Measurements from ENCODE around the gene PRR35.

Gene PRR35

DNA sequence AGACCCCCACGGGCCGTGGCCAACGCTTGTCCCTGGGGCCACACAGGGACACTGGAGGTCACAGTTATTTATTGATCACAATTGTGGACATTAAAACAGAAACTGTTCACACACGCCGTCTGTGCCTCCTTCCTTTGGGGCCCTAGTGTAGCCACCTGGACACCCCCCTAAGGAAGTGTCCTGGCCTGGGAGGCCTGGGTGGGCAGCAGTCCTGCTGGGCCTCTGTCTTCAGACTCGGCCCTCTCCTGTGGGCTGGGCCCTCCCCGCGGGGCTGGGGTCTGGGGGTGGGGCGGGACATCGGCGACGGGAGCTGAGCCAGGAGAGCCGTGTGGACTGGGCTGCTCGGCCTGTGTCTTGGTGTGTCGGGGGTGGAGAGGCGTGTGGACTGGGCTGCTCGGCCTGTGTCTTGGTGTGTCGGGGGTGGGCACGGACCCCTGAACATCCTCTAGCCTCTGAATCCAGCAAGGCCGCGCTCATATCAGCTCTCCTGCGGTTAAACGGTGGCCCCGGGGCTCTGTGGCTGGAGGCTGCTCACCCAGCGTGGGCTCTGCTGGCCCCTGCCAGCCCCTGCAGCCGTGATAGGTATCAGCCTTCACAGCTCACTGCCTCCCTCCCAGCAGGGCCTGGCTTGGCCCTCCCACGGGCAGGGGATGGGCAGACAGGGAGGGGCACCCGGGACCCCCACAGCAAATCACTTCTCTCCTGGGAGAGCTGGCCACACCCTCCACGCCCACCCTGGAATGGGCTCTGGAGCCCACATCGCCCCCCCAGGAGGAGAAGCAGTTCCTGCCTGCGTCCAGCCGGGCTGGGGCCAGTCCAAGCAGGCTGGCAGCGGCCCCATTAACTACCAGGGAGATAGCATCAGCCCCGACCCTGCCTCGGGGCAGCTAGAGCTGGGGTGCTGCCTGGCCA is 5.5 kb downstream of the PRR35 start:
- no peak for DNase-seq

DNA sequence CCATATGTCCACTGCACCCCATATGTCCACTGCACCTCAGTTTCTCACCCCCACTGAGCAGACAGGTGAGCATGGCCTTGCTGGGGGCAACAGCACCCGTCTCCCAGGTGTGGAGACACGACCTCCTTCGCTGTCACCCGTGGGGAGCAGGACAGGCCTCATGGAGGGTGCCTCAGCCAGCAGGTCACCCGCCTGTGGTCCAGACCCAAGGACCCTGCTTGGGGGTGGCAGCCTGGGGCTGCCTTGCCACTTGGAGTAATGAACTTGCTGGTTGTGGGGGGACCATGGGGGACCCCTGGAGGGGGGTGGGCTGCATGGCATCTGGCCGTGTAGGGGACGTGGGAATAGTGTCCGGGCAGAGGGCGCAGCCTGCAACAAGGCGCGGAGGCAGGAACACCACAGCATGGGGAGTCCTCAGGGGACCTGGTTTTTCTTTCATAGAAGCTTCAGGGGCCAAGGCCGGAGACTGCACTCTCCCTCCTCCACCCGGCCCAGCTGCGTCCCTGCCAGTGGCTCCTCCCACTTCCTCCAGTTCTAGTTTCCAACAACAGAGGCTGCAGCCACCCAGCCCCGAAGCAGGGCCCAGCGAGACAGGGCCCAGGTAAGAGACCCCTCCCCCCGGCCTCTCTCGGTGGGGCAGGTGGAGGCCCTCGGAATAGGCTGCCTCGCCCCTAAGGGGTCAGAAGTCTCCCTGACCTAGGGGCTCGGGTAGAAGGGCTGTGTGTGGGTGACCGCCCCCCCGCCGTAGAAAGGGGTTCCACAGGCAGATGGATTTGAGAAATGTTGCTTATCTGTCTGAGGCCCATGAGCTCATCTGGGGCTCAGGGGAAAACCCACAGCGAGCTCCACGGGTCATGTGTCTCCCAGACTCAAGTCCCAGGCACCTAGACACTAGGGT is 6.5 kb downstream of the PRR35 start, which contains the start of gene NHLRC4:
Gene NHLRC4 (plus strand): TSS at position 531 of the 898 bp plus-strand sequence. CDS start 1,043 bp downstream, outside the sequence.
- no peak for DNase-seq

- no peak for DNase-seq
Measured at GRCh38 chr16:567373-568256, 7.4 kb downstream of the PRR35 start.

DNA sequence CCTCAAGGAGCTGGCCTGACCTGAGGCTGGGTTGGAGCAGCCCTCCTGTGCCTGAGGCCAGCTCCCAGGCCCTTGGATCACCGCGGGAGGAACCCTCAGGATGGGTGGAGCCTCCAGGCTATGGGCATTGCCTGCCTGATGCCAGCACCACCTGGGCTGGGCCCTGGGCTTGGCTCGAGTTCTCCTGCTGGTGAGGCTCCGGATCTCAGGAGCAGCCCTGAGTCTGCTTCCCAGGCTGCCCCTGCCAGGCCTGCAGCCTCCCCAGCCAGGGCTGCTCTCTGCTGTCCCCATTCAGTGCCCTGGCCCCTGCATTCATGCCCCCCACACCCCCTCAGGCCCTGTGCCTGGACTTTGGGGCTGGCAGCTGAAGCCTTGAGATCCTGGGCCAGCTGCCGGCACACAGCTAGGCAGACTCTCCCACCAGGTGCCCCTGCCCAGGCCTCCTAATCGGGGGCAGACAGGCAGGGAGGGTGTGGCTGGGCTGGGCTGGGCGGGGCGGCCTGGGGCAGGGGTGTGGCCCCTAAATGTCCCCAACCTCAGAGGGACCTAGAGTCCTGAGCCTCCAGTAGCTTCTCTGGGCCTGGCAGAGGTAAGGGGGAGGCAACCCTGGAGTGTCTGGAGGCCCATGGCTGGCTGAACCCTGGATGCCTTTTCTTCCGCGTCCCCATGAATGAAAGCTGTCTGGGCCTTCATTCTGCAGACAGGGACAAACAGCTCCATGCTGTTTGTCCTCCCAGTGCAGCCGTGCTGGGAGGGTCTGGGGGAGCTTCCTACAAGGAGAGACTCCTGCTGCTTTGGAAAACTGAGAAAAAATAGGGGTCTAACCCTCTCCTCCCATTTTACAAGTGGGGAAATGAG is 8.4 kb downstream of the PRR35 start:
- DNase-seq: no peak

- DNase-seq: peak; percentile 26 to 47
Measured at GRCh38 chr16:569445-570254, 9.5 kb downstream of the PRR35 start, which contains the start of gene PIGQ. Gene PIGQ, plus strand, starts transcription at chr16:569968. Its CDS starts 4,107 bp downstream, at chr16:574075.

- no peak for DNase-seq
Measured at GRCh38 chr16:572865-573650, 12.9 kb downstream of the PRR35 start.

- no peak for DNase-seq
Measured at GRCh38 chr16:574021-574760, 14.0 kb downstream of the PRR35 start.

DNA sequence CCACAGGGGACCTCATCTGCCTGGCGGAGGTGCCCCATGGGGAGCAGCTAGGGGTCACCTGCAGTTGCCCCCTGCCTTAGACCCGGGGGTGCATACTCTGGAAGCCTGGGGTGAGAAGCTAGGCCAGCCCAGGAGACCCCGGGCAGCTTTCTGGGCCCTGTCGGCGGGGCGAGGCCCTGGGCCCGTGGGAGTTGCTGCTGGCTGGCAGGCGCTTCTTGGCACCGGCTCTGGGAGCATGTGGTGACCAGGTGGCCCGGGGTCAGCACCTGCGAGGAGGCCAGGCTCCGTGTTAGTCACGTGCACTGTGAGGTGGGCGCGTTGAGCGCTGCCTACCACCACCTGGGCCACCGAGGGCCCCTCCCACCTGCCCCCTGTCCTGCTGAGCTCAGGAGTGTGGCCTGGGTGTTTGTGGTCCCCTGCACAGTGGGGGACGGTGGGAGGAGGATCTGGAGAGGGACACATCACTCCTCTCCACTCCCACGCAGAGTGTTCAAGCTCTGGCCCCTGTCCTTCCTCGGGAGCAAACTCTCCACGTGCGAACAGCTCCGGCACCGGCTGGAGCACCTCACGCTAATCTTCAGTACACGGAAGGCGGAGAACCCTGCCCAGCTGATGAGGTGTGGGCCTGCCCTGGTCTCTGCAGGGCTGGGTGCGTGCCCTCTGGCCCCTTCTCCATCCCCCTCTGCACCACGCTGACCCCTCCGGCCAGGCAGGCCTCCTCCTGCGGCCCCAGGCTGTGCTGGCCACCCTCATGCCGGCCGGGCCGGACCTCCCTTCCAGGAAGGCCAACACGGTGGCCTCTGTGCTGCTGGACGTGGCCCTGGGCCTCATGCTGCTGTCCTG is 15.4 kb downstream of the PRR35 start:
- DNase-seq: no peak

DNA sequence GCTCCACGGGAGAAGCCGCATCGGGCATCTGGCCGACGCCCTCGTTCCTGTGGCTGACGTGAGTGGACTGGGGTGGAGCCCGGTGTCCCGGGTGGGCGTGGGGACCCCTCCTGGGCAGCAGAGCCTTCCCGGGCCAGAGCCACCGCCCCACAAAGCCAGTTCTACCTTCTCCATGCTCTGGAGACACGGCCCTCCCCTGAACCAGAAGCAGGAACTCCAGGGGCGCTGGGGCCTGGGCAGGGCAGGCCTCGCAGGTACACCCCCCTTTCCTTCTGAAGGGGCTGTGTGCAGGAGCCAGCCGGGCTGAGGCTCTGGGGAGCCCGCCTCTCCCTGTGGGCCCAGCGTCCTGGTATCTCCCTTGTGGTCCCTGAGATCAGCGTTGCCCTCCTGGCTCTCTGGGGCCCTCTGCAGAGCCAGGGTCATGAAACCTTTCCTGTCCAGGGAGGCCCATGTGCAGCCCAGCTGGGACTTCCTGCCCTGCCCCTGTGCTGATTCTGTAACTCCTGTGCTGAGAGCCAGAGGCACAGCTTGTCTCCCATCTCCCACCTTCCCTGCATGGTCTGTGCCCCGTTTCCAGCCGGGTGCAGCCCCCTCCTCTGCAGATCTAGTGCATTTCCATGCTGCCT is 16.1 kb downstream of the PRR35 start:
- DNase-seq: no peak

GRCh38 chr16:576823-577201 is 16.6 kb downstream of the PRR35 start:
- no peak for DNase-seq

GRCh38 chr16:577796-578195 is 17.6 kb downstream of the PRR35 start:
- no peak for DNase-seq

- DNase-seq: no peak
Measured at GRCh38 chr16:578232-578869, 18.2 kb downstream of the PRR35 start.

DNA sequence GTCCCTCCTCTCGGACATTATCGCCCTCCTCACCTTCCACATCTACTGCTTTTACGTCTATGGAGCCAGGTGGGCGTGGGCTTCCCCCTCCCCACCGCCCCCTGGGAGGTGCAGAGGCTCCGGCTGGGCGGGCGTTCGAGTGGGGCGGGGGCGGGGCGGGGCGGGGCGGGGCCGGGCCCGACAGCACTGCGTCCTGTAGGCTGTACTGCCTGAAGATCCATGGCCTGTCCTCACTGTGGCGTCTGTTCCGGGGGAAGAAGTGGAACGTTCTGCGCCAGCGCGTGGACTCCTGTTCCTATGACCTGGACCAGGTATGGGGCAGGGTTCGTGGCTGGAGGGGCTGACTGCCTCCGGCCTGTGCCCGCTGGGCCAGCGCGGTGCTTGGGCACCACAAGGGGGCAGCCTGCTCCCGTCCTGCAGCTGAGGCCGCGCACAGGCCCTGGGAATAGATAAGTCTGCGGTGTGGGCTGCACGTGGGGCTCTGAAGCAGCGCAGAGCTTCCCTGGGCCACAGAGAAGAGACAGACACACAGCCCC is 18.7 kb downstream of the PRR35 start:
- DNase-seq: peak; percentile 39 to 72

- no peak for DNase-seq
Measured at GRCh38 chr16:580141-580945, 20.1 kb downstream of the PRR35 start.

DNA sequence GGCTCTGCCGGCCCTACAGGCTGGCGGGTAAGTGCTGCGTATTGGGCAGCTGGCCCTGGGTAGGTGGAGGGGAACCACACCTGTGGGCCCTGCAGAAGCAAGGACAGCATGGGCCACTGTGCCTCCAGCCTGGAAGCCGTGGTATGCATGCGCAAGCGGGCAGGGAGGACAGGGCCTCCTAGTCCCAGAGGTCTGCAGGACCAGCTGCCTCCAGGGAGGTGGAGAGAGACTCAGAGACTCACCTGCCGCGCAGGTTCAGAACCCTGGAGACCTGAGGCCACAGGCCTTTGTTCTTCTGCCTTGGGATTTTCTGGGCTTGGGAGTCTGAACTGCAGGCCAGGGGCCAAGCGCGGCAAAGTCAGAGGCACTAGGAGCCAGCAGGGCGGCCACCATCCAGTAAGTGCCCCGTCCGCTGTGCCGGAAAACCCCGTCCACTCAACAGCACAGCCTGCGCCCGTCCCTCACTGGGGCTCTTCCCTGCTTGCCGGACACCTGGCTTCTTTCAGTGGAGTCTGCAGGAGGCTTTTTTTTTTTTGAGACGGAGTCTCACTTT is 20.8 kb downstream of the PRR35 start:
- DNase-seq: no peak

GRCh38 chr16:582218-582613 is 22.0 kb downstream of the PRR35 start:
- no peak for DNase-seq

All from NCI-H187 (cell line).